Ecto neural progenitor cell (in vitro differentiated cells): ENCODE measurements around the gene CNTNAP2.
"Not testable (repeated sequence)": the region's sequence is repeated elsewhere in the genome, so short reads cannot be mapped to it uniquely, and the experiment has no call there.

ENCODE experiments used
- DNase-seq: peaks from one replicate; pipeline ENCODE4 v3.0.0-alpha.2; 2018; ENCODE audit warnings: low spot score

Gene CNTNAP2

GRCh38 chr7:147106746-147107145 is 990.1 kb downstream of the CNTNAP2 start:
- DNase-seq = no peak

- not testable (repeated sequence) for DNase-seq
These were observed 997.9 kb downstream of the CNTNAP2 start for GRCh38 chr7:147114525-147114924.

- DNase-seq = no peak
These were observed 1019.8 kb downstream of the CNTNAP2 start for GRCh38 chr7:147136352-147136751.

- no peak for DNase-seq
These were observed 1028.6 kb downstream of the CNTNAP2 start for GRCh38 chr7:147145194-147145593.

- DNase-seq = no peak
These were observed 1029.6 kb downstream of the CNTNAP2 start for GRCh38 chr7:147146169-147146568.

GRCh38 chr7:147151661-147152060 is 1035.1 kb downstream of the CNTNAP2 start:
- DNase-seq = no peak

GRCh38 chr7:147153571-147153970 is 1037.0 kb downstream of the CNTNAP2 start:
- no peak for DNase-seq

GRCh38 chr7:147161405-147161804 is 1044.8 kb downstream of the CNTNAP2 start:
- no peak for DNase-seq

- peak; percentile 47 for DNase-seq
These were observed 1053.9 kb downstream of the CNTNAP2 start for GRCh38 chr7:147170341-147171012.

- no peak for DNase-seq
These were observed 1054.4 kb downstream of the CNTNAP2 start for GRCh38 chr7:147171013-147171391.

GRCh38 chr7:147173883-147174282 is 1057.3 kb downstream of the CNTNAP2 start:
- DNase-seq = no peak

GRCh38 chr7:147182874-147183273 is 1066.3 kb downstream of the CNTNAP2 start:
- DNase-seq = no peak

GRCh38 chr7:147183276-147183675 is 1066.7 kb downstream of the CNTNAP2 start:
- DNase-seq = no peak

GRCh38 chr7:147188467-147188866 is 1071.9 kb downstream of the CNTNAP2 start:
- DNase-seq = no peak

- DNase-seq = no peak
These were observed 1076.9 kb downstream of the CNTNAP2 start for GRCh38 chr7:147193476-147193875.

- no peak for DNase-seq
These were observed 1079.9 kb downstream of the CNTNAP2 start for GRCh38 chr7:147196481-147196880.

- DNase-seq = no peak
These were observed 1080.4 kb downstream of the CNTNAP2 start for GRCh38 chr7:147197006-147197405.

GRCh38 chr7:147199868-147200267 is 1083.3 kb downstream of the CNTNAP2 start:
- DNase-seq = no peak

GRCh38 chr7:147207988-147208387 is 1091.4 kb downstream of the CNTNAP2 start:
- no peak for DNase-seq

GRCh38 chr7:147231275-147231674 is 1114.7 kb downstream of the CNTNAP2 start:
- no peak for DNase-seq

GRCh38 chr7:147235645-147236382 is 1119.2 kb downstream of the CNTNAP2 start:
- DNase-seq = no peak

- no peak for DNase-seq
These were observed 1123.9 kb downstream of the CNTNAP2 start for GRCh38 chr7:147240468-147240867.

GRCh38 chr7:147245274-147245673 is 1128.7 kb downstream of the CNTNAP2 start:
- no peak for DNase-seq

GRCh38 chr7:147249956-147250355 is 1133.4 kb downstream of the CNTNAP2 start:
- DNase-seq = no peak
